ENCODE data around the gene ST7. TPM values are rescaled to one million over a fixed set of nuclear protein-coding genes. Genes with fewer than 3 reads are reported as not detected.
"Not testable (repeated sequence)": the region's sequence is repeated elsewhere in the genome, so short reads cannot be mapped to it uniquely, and the experiment has no call there.

Gene ST7
- total RNA-seq, 2 experiments from 2014 or later = 6.7 to 7.4 TPM

GRCh38 chr7:117118579-117119180 lies 165.4 kb downstream of the ST7 start:
- no peak overlapping the region for H3K4me3 Mint-ChIP-seq
- H3K27ac Mint-ChIP-seq = no peak overlapping the region
- H3K9me3 Mint-ChIP-seq = no peaks in the 10 kb centered on the region
- no peaks in the 10 kb centered on the region for H3K4me1 Mint-ChIP-seq
- ChIA-PET CTCF (interaction anchor here (0.6 to 11.4 kb wide), 3 partner anchors 132 to 203 kb away, joined by 5 to 198 read pairs (median 6); no protein-coding TSS in a partner anchor), POLR2A (no interaction called here)
- H3K36me3 Mint-ChIP-seq (ENCODE audit: low read depth) = no peaks in the 10 kb centered on the region
- H3K27me3 Mint-ChIP-seq = no peaks in the 10 kb centered on the region
- DNase-seq = no peak

GRCh38 chr7:117119192-117119924 lies 166.1 kb downstream of the ST7 start:
- ChIA-PET POLR2A (no interaction called here), CTCF (interaction anchor here (0.6 to 11.4 kb wide), 5 partner anchors 12 to 203 kb away, joined by 3 to 198 read pairs (median 5); no protein-coding TSS in a partner anchor)
- Mint-ChIP-seq H3K36me3 (ENCODE audit: low read depth) (no peaks in the 10 kb centered on the region), H3K4me1 (no peaks in the 10 kb centered on the region), H3K27me3 (no peaks in the 10 kb centered on the region), H3K27ac (no peak overlapping the region), H3K9me3 (no peaks in the 10 kb centered on the region), H3K4me3 (no peak overlapping the region)
- peak; percentile 73 for DNase-seq

DNA sequence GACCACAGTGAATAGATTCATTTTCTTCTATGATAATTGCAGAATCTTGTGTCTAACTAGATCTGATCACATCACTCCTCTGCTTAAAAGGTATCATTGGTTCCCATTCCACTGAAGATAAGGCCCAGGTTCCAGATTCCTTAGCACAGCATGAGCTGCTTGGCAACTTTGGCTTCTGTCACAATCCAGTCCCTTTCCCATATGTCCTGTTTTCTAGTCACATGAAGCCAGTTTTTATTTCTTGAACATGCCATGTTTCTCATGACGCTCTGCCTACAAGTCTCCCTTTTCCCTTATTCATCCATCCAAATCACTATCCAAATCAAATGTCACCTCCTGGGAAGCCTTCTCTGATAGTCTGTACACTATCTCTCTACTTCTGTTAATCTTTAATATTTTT lies 167.0 kb downstream of the ST7 start:
- H3K4me3 Mint-ChIP-seq; H3K9me3 Mint-ChIP-seq; POLR2A ChIA-PET; H3K27me3 Mint-ChIP-seq; DNase-seq; H3K27ac Mint-ChIP-seq; H3K4me1 Mint-ChIP-seq; H3K36me3 Mint-ChIP-seq (ENCODE audit: low read depth): not testable (repeated sequence)
- CTCF ChIA-PET = interaction anchor here (0.7 to 11.4 kb wide), 5 partner anchors 11 to 190 kb away, joined by 3 to 198 read pairs (median 3); no protein-coding TSS in a partner anchor

- H3K27me3 Mint-ChIP-seq; H3K4me3 Mint-ChIP-seq; POLR2A ChIA-PET; H3K4me1 Mint-ChIP-seq; DNase-seq; H3K36me3 Mint-ChIP-seq (ENCODE audit: low read depth); H3K27ac Mint-ChIP-seq; H3K9me3 Mint-ChIP-seq: not testable (repeated sequence)
- CTCF ChIA-PET = interaction anchor here (1.0 to 11.4 kb wide), 5 partner anchors 9 to 191 kb away, joined by 3 to 198 read pairs (median 10); no protein-coding TSS in a partner anchor
These were observed 168.7 kb downstream of the ST7 start for GRCh38 chr7:117122036-117122435.

GRCh38 chr7:117122536-117122935 lies 169.2 kb downstream of the ST7 start:
- Mint-ChIP-seq H3K36me3 (ENCODE audit: low read depth) (no peaks in the 10 kb centered on the region), H3K4me1 (peaks cover 7% of the 10 kb centered on the region), H3K27me3 (no peaks in the 10 kb centered on the region), H3K27ac (no peak overlapping the region), H3K9me3 (no peaks in the 10 kb centered on the region), H3K4me3 (no peak overlapping the region)
- CTCF ChIA-PET = interaction anchor here (1.3 to 11.4 kb wide), 4 partner anchors 8 to 192 kb away, joined by 5 to 198 read pairs (median 45); no protein-coding TSS in a partner anchor
- POLR2A ChIA-PET = no interaction called here
- DNase-seq = no peak

- H3K27me3 Mint-ChIP-seq = no peaks in the 10 kb centered on the region
- H3K4me3 Mint-ChIP-seq = no peak overlapping the region
- no peak overlapping the region for H3K27ac Mint-ChIP-seq
- no peaks in the 10 kb centered on the region for H3K36me3 Mint-ChIP-seq (ENCODE audit: low read depth)
- CTCF ChIA-PET = interaction anchor here (2.2 to 11.4 kb wide), 3 partner anchors 7 to 193 kb away, joined by 10 to 198 read pairs (median 80); no protein-coding TSS in a partner anchor
- H3K4me1 Mint-ChIP-seq = peaks cover 7% of the 10 kb centered on the region
- no peaks in the 10 kb centered on the region for H3K9me3 Mint-ChIP-seq
- POLR2A ChIA-PET = no interaction called here
- no peak for DNase-seq
These were observed 170.1 kb downstream of the ST7 start for GRCh38 chr7:117123311-117123926.

- CTCF ChIA-PET = interaction anchor here (0.6 to 11.4 kb wide), 8 partner anchors 22 to 212 kb away, joined by 3 to 198 read pairs (median 4); no protein-coding TSS in a partner anchor
- H3K27me3 Mint-ChIP-seq = no peaks in the 10 kb centered on the region
- peak; percentile 60 for DNase-seq
- POLR2A ChIA-PET = no interaction called here
- H3K4me1 Mint-ChIP-seq = peaks cover 7% of the 10 kb centered on the region
- no peak overlapping the region for H3K4me3 Mint-ChIP-seq
- no peak overlapping the region for H3K27ac Mint-ChIP-seq
- H3K36me3 Mint-ChIP-seq (ENCODE audit: low read depth) = no peaks in the 10 kb centered on the region
- H3K9me3 Mint-ChIP-seq = no peaks in the 10 kb centered on the region
These were observed 171.4 kb downstream of the ST7 start for GRCh38 chr7:117124591-117125220.

GRCh38 chr7:117126676-117127075 lies 173.4 kb downstream of the ST7 start:
- H3K36me3 Mint-ChIP-seq (ENCODE audit: low read depth) = peaks cover under 1% of the 10 kb centered on the region
- CTCF ChIA-PET = interaction anchor here (1.3 to 11.4 kb wide), 5 partner anchors 13 to 196 kb away, joined by 3 to 198 read pairs (median 6); no protein-coding TSS in a partner anchor

DNA sequence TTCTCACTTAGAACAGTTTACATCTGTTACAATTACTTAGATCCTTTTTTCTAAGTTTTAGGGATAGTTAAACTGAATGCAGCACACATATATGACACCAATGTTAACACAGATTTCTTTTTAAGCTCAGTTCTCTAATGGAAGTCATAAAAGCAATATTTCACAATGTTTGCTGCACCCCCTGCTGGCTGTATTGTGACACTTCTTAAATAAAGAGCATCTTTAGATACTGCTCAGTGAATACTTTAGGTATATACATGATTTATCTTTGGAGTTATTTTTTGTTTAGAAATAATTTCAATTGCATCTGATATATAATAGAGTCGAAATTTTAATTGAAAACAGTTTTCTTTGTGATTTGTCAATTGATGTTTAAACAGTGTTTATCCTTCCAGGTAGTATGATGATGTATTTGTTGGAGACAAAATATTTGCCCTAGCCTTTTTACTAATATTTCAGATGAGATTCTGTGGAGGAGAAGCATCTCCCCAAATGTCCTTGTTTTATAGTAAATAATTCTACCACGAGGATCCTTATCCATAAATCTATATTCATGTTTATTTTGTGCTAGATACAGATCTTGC lies 174.4 kb downstream of the ST7 start:
- Mint-ChIP-seq H3K9me3 (no peaks in the 10 kb centered on the region), H3K4me1 (peaks cover 12% of the 10 kb centered on the region)
- DNase-seq = peak; percentile 45

More at GRCh38 chr7:117126676-117127075, 173.4 kb downstream of the ST7 start:
- H3K9me3 Mint-ChIP-seq = no peaks in the 10 kb centered on the region
- POLR2A ChIA-PET = interaction anchor here (0.6 kb wide), 1 partner anchor 173 kb away, joined by 3 read pairs; the partner anchor contains the start of gene ST7
- no peaks in the 10 kb centered on the region for H3K27me3 Mint-ChIP-seq
- peaks cover 7% of the 10 kb centered on the region for H3K4me1 Mint-ChIP-seq
- no peak overlapping the region for H3K4me3 Mint-ChIP-seq
- H3K27ac Mint-ChIP-seq = no peak overlapping the region
- DNase-seq = no peak

GRCh38 chr7:117129521-117129955 lies 176.2 kb downstream of the ST7 start:
- no peak overlapping the region for H3K27ac Mint-ChIP-seq
- H3K9me3 Mint-ChIP-seq = no peaks in the 10 kb centered on the region
- ChIA-PET CTCF (interaction anchor here (1.1 to 2.8 kb wide), 6 partner anchors 7 to 201 kb away, joined by 3 to 13 read pairs (median 4); no protein-coding TSS in a partner anchor), POLR2A (no interaction called here)
- H3K27me3 Mint-ChIP-seq = no peaks in the 10 kb centered on the region
- H3K36me3 Mint-ChIP-seq (ENCODE audit: low read depth) = peaks cover 9% of the 10 kb centered on the region
- H3K4me3 Mint-ChIP-seq = no peak overlapping the region
- peaks cover 14% of the 10 kb centered on the region for H3K4me1 Mint-ChIP-seq
- no peak for DNase-seq

More for the DNA sequence above, 174.4 kb downstream of the ST7 start:
- Mint-ChIP-seq H3K36me3 (ENCODE audit: low read depth) (peaks cover 2% of the 10 kb centered on the region), H3K4me3 (no peak overlapping the region), H3K27me3 (no peaks in the 10 kb centered on the region), H3K27ac (no peak overlapping the region)
- ChIA-PET CTCF (interaction anchor here (0.5 to 11.4 kb wide), 13 partner anchors 11 to 213 kb away, joined by 3 to 198 read pairs (median 3); no protein-coding TSS in a partner anchor), POLR2A (no interaction called here)

DNA sequence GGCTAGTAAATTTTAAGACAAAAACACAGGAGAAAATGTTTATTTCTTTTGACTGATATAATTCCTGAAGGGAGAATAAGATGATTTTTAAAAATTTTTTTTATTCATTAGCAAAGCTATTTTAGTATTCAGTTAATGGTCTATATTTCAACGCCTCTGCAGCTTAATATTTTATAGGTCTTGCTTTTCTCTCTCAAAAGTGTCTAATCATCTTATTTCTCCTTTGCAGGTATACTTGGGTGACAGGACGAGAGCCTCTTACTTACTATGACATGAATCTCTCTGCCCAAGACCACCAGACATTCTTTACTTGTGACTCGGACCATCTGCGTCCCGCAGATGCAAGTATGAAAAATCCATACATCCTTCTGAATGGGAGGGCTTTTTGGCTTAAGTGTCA lies 177.0 kb downstream of the ST7 start:
- H3K4me1 Mint-ChIP-seq = peaks cover 15% of the 10 kb centered on the region
- peaks cover 9% of the 10 kb centered on the region for H3K36me3 Mint-ChIP-seq (ENCODE audit: low read depth)
- no peak overlapping the region for H3K4me3 Mint-ChIP-seq
- ChIA-PET CTCF (interaction anchor here (1.1 to 2.8 kb wide), 6 partner anchors 8 to 202 kb away, joined by 3 to 13 read pairs (median 4); no protein-coding TSS in a partner anchor), POLR2A (no interaction called here)
- H3K9me3 Mint-ChIP-seq = no peaks in the 10 kb centered on the region
- H3K27me3 Mint-ChIP-seq = no peaks in the 10 kb centered on the region
- DNase-seq = no peak
- H3K27ac Mint-ChIP-seq = no peak overlapping the region

All from activated CD4-positive, alpha-beta memory T cell treated with anti-CD3 and anti-CD28 coated beads, Interleukin-2, amount 10 ng/mL, durations not matched to agents 7 days and 5 days (primary cell).